H9 (cell line): ENCODE measurements around the gene IL9. TPM values are rescaled to one million over a fixed set of nuclear protein-coding genes. Genes with fewer than 3 reads are reported as not detected.

Source experiments
- DNase-seq: peaks from one replicate; pipeline ENCODE4 v3.0.0-alpha.2; 2017
- H2AFZ ChIP-seq: one replicate; pipeline ENCODE4 v1.6.1; 2013; ENCODE audit warnings: mild to moderate bottlenecking, low read length, control low read depth, moderate library complexity
- H2AK5ac ChIP-seq: 2 replicates; pipeline ENCODE4 v1.6.1; 2013; ENCODE audit warnings: low read length, control low read depth, mixed read lengths; ENCODE audit not compliant: insufficient read length
- H2BK120ac ChIP-seq: one replicate; pipeline ENCODE4 v1.6.1; 2013; ENCODE audit warnings: low read depth, mild to moderate bottlenecking, low read length, control low read depth, inconsistent platforms; ENCODE audit not compliant: poor library complexity, severe bottlenecking
- H2BK12ac ChIP-seq: 2 replicates; pipeline ENCODE4 v1.6.1; 2013; ENCODE audit warnings: low read length, control low read depth, mixed read lengths, low read depth; ENCODE audit not compliant: insufficient read length
- H2BK15ac ChIP-seq: 2 replicates; pipeline ENCODE4 v1.6.1; 2013; ENCODE audit warnings: low read depth, low read length, control low read depth
- H2BK20ac ChIP-seq: one replicate; pipeline ENCODE4 v1.6.1; 2013; ENCODE audit warnings: low read depth, mild to moderate bottlenecking, low read length, control low read depth, inconsistent platforms; ENCODE audit not compliant: poor library complexity, severe bottlenecking
- H2BK5ac ChIP-seq: 2 replicates; pipeline ENCODE4 v1.6.1; 2013; ENCODE audit warnings: low read length, control low read depth, mixed read lengths; ENCODE audit not compliant: insufficient read length
- H3K14ac ChIP-seq: 2 replicates; pipeline ENCODE4 v1.6.1; 2013; ENCODE audit warnings: low read length, control low read depth; ENCODE audit not compliant: insufficient read depth
- H3K18ac ChIP-seq: 2 replicates; pipeline ENCODE4 v1.6.1; 2013; ENCODE audit warnings: low read depth, mild to moderate bottlenecking, mixed read lengths, low read length, control low read depth; ENCODE audit not compliant: insufficient read length
- H3K23ac ChIP-seq: 2 replicates; pipeline ENCODE4 v1.6.1; 2013; ENCODE audit warnings: low read length, control low read depth, mixed read lengths, low read depth; ENCODE audit not compliant: insufficient read length
- H3K23me2 ChIP-seq: 2 replicates; pipeline ENCODE4 v1.6.1; 2013; ENCODE audit warnings: low read depth, mild to moderate bottlenecking, mixed read lengths, low read length, control low read depth; ENCODE audit not compliant: insufficient read length, poor library complexity, severe bottlenecking
- H3K27ac ChIP-seq: 2 replicates; pipeline ENCODE4 v1.5.1; 2013; ENCODE audit warnings: low read length, control low read depth, mixed read lengths, low read depth; ENCODE audit not compliant: insufficient read length
- H3K27me3 ChIP-seq: 2 replicates; pipeline ENCODE4 v1.6.1; 2013; ENCODE audit warnings: low read length, control low read depth, inconsistent platforms; ENCODE audit not compliant: insufficient read depth
- H3K4ac ChIP-seq: 2 replicates; pipeline ENCODE4 v1.6.1; 2013; ENCODE audit warnings: low read depth, mild to moderate bottlenecking, control low read depth, inconsistent platforms, low read length, moderate library complexity
- H3K4me1 ChIP-seq: 2 replicates; pipeline ENCODE4 v1.6.1; 2013; ENCODE audit warnings: low read length, control low read depth, inconsistent platforms; ENCODE audit not compliant: insufficient read depth
- H3K4me2 ChIP-seq: 2 replicates; pipeline ENCODE4 v1.6.1; 2013; ENCODE audit warnings: low read length, control low read depth, mixed read lengths; ENCODE audit not compliant: insufficient read length, insufficient read depth
- H3K56ac ChIP-seq: 2 replicates; pipeline ENCODE4 v1.6.1; 2013; ENCODE audit warnings: low read depth, mild to moderate bottlenecking, mixed read lengths, low read length, control low read depth; ENCODE audit not compliant: insufficient read length
- H3K79me1 ChIP-seq: 2 replicates; pipeline ENCODE4 v1.6.1; 2013; ENCODE audit warnings: low read depth, mild to moderate bottlenecking, moderate library complexity, low read length, control low read depth, inconsistent platforms; ENCODE audit not compliant: insufficient read depth, poor library complexity, severe bottlenecking
- H3K79me2 ChIP-seq: 2 replicates; pipeline ENCODE4 v1.6.1; 2013; ENCODE audit warnings: low read length, control low read depth, inconsistent platforms; ENCODE audit not compliant: insufficient read depth
- H3K9ac ChIP-seq: 2 replicates; pipeline ENCODE4 v1.6.1; 2013; ENCODE audit warnings: low read length, control low read depth, mixed read lengths; ENCODE audit not compliant: insufficient read length; ENCODE audit errors: extremely low read depth
- H3K9me3 ChIP-seq: one replicate; pipeline ENCODE4 v1.6.1; 2013; ENCODE audit warnings: low read depth, low read length, inconsistent platforms; ENCODE audit not compliant: control insufficient read depth
- H3T11ph ChIP-seq: one replicate; pipeline ENCODE4 v1.6.1; 2013; ENCODE audit warnings: mild to moderate bottlenecking, low read length, control low read depth, inconsistent platforms
- H4K20me1 ChIP-seq: one replicate; pipeline ENCODE4 v1.6.1; 2013; ENCODE audit not compliant: control insufficient read depth, insufficient read length, insufficient read depth
- H4K5ac ChIP-seq: 2 replicates; pipeline ENCODE4 v1.6.1; 2013; ENCODE audit warnings: low read depth, mild to moderate bottlenecking, mixed read lengths, low read length, control low read depth; ENCODE audit not compliant: insufficient read length
- H4K8ac ChIP-seq: replicated peaks from 2 replicates; pipeline ENCODE4 v1.6.1; 2013; ENCODE audit warnings: low read length, control low read depth, mixed read lengths, low read depth; ENCODE audit not compliant: insufficient read length
- H4K91ac ChIP-seq: 2 replicates; pipeline ENCODE4 v1.6.1; 2013; ENCODE audit warnings: low read depth, mild to moderate bottlenecking, moderate library complexity, mixed read lengths, low read length, control low read depth; ENCODE audit not compliant: insufficient read length
- H3K27ac Mint-ChIP-seq, 3 experiments: 2 replicates in 2 of 3; 3 replicates in 1 of 3; pipeline ENCODE4 v1.8.0; 2020 to 2021; ENCODE audit warnings: mixed read lengths in 3 of 3, mild to moderate bottlenecking in 1 of 3, moderate library complexity in 1 of 3
- H3K27me3 Mint-ChIP-seq: 2 replicates; pipeline ENCODE4 v1.8.0; 2021; ENCODE audit warnings: low read depth, mild to moderate bottlenecking, moderate library complexity, mixed read lengths
- H3K36me3 Mint-ChIP-seq, 3 experiments: 2 replicates in 2 of 3; 3 replicates in 1 of 3; pipeline ENCODE4 v1.8.0; 2020 to 2021; ENCODE audit warnings: low read depth in 3 of 3, mixed read lengths in 3 of 3; ENCODE audit not compliant: insufficient read depth in 1 of 3
- H3K4me1 Mint-ChIP-seq, 2 experiments: 2 replicates each; pipeline ENCODE4 v1.8.0; 2020; ENCODE audit warnings: mixed read lengths in 2 of 2
- H3K4me3 Mint-ChIP-seq, 2 experiments: 2 replicates in 1 of 2; 3 replicates in 1 of 2; pipeline ENCODE4 v1.8.0; 2020 to 2021; ENCODE audit warnings: mild to moderate bottlenecking in 2 of 2, mixed read lengths in 2 of 2, moderate library complexity in 1 of 2
- H3K9me3 Mint-ChIP-seq, 2 experiments: 2 replicates in 1 of 2; 3 replicates in 1 of 2; pipeline ENCODE4 v1.8.0; 2020; ENCODE audit warnings: mild to moderate bottlenecking in 2 of 2, mixed read lengths in 2 of 2, moderate library complexity in 1 of 2
- CTCF ChIP-seq: fragments of 200-600 bp; sonication (generic); conservative IDR thresholded peaks from 3 replicates; pipeline ENCODE4 v1.8.0; 2021; ENCODE audit warnings: antibody characterized with exemption, mild to moderate bottlenecking
- WGBS: extraction: QIAGEN DNeasy Blood & Tissue Kit; methylation state at CpG from one replicate; pipeline ENCODE4 v1.1.7; 2013; ENCODE audit warnings: missing lambda C conversion rate, low lambda C conversion rate, mixed read lengths; ENCODE audit not compliant: insufficient read length; ENCODE audit errors: extremely low coverage; 5-methylcytosine and 5-hydroxymethylcytosine counted together
- total RNA-seq: library from RNA; stranded (reverse); gene quantifications from 2 replicates; pipeline ENCODE4 v1.2.1, GENCODE V29; 2021

Gene IL9
- total RNA-seq, 1 experiment from 2014 or later = not detected

DNA sequence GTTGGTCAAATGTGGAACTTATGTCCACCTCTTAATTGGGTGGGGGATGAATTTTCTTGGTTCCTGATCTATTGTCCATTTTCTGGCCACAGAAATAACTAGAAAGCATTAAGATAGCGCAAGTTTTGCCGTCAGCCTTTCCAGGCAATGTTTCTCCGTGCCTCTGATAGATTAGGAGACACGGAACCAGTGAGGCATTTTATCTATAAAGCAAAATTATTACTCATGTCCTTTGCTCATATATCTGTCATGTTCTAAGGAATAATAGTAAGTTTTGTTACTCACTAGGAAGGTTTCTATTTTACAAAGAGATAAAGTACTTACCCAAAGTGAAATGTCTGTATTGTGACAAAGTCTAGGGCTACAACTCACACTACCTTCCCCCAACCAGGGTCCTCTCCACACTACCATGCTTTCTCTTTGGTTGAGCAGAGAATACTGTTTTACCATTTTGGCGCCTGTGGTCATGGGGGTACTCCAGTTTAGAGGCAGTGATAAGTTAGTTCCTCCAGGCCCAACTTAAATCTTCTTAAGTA, 19.9 kb upstream of the IL9 start:
- Histone ChIP-seq H3K27me3 (no peaks in the 10 kb centered on the region; the same call in 1 of the 2 replicates), H3K9ac (no peak overlapping the region), H3K4me2 (no peak overlapping the region), H3K23me2 (no peaks in the 10 kb centered on the region), H3K79me1 (no peaks in the 10 kb centered on the region), H4K91ac (no peak overlapping the region), H2AK5ac (no peak overlapping the region), H3K56ac (no peak overlapping the region), H2BK20ac (no peak overlapping the region), H2BK5ac (no peak overlapping the region), H4K20me1 (no peaks in the 10 kb centered on the region), H3K14ac (no peak overlapping the region), H2BK12ac (no peak overlapping the region), H3K18ac (no peak overlapping the region), H3K4me1 (no peaks in the 10 kb centered on the region), H3K9me3 (no peaks in the 10 kb centered on the region), H3K23ac (no peak overlapping the region), H3K27ac (no peak overlapping the region), H3T11ph (no peak overlapping the region), H2BK15ac (no peak overlapping the region), H3K4ac (no peak overlapping the region), H3K79me2 (no peaks in the 10 kb centered on the region), H4K5ac (no peak overlapping the region), H2AFZ (no peak overlapping the region), H2BK120ac (no peak overlapping the region), H4K8ac (no peak overlapping the region)
- Mint-ChIP-seq H3K9me3 (no peaks in the 10 kb centered on the region), H3K4me1 (no peaks in the 10 kb centered on the region), H3K27me3 (peaks cover 81% of the 10 kb centered on the region), H3K4me3 (no peak overlapping the region), H3K27ac (no peak overlapping the region), H3K36me3 (no peaks in the 10 kb centered on the region)
- WGBS = no CpG with 5 or more reads among the region's 5 CpGs
- DNase-seq = no peak
- no peak for TF ChIP-seq CTCF
